Vagina (tissue), 2 donors: Measurements from ENCODE around the gene CST7. TPM values are rescaled to one million over a fixed set of nuclear protein-coding genes. Genes with fewer than 3 reads are reported as not detected.
"Not testable (repeated sequence)": the region's sequence is repeated elsewhere in the genome, so short reads cannot be mapped to it uniquely, and the experiment has no call there.

Experiments
- DNase-seq, 2 donors: peaks; one replicate each; pipeline ENCODE4 v3.0.0-alpha.2; 2017; ENCODE audit errors: extremely low spot score in 2 of 2
- H3K27ac ChIP-seq: fragments of 200-600 bp; sonication (generic); one replicate; pipeline ENCODE4 v1.5.1; 2019
- H3K27me3 ChIP-seq: fragments of 200-600 bp; sonication (generic); one replicate; pipeline ENCODE4 v1.5.1; 2019
- H3K36me3 ChIP-seq, 2 donors: fragments of 200-600 bp; sonication (generic); one replicate each; pipeline ENCODE4 v1.5.1; 2017 to 2019
- H3K4me1 ChIP-seq: fragments of 200-600 bp; sonication (generic); one replicate; pipeline ENCODE4 v1.5.1; 2019
- H3K4me3 ChIP-seq, 2 donors: fragments of 200-600 bp; sonication (generic); 1 replicate in 1 of 2; 2 replicates in 1 of 2; pipeline ENCODE4 v1.5.1; 2016 to 2019
- H3K9me3 ChIP-seq: fragments of 200-600 bp; sonication (generic); one replicate; pipeline ENCODE4 v1.5.1; 2019
- POLR2A ChIP-seq, 2 donors: fragments of 450-650 bp; IDR thresholded peaks; one replicate each; pipeline ENCODE4 v1.6.1; 2017; ENCODE audit warnings: antibody characterized with exemption in 2 of 2, mild to moderate bottlenecking in 2 of 2, moderate library complexity in 2 of 2
- POLR2AphosphoS5 ChIP-seq, 2 donors: sonication (generic); formaldehyde crosslinking; IDR thresholded peaks; one replicate each; pipeline ENCODE4 v1.9.0; 2017; ENCODE audit warnings: antibody characterized with exemption in 2 of 2, mild to moderate bottlenecking in 2 of 2, low read depth in 1 of 2; ENCODE audit not compliant: insufficient read depth in 1 of 2
- intact Hi-C: fragments of 100-400 bp; cut with DNase I; formaldehyde crosslinking; loops from one replicate; pipeline ENCODE4 v1.15.1; 2023
- total RNA-seq: library from RNA; depleted of rRNA; stranded (reverse); fragments of >200 nt; gene quantifications from one replicate; pipeline ENCODE4 v1.2.3, GENCODE V29; 2016
- TF ChIP-seq, protein P1 (sequence below), 3 experiments: fragments of 450-650 bp in 2 of 3; fragments of 200-600 bp in 1 of 3; sonication (generic) in 1 of 3; IDR thresholded peaks; one replicate each; pipeline ENCODE4 v1.5.1; 2017 to 2019; ENCODE audit warnings: antibody characterized with exemption in 3 of 3, mild to moderate bottlenecking in 2 of 3, moderate library complexity in 2 of 3

CST7 gene
- total RNA-seq, 1 donor from 2014 or later: 3.7 TPM

DNA sequence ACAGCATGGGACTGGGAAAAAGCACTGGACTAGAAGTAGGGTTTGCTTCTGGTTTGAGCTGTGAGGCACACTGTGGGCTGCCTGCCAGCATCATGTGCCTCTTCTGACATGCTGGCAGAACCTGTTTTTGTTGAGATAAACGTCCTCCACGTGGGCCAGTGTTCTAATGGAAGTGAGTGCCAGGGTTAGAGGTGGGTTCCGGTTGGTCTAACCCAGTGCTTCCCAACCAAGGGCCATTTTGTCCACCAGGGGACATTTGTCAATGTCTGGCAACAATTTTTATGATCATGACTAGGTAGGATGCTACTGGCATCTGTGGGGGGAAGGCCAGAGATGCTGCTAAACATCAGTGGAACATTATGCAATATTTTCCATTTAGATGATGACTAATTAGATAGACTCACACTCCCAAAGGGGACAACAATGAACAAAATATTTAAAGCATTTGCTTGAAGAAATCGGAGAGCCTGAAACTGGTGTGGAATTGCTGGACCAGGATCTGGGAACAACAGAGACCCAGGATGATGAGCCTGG, 51.3 kb downstream of the CST7 start:
- Histone ChIP-seq H3K27me3 (no peaks in the 10 kb centered on the region), H3K9me3 (no peaks in the 10 kb centered on the region), H3K36me3 (no peaks in the 10 kb centered on the region), H3K27ac (peak overlapping the region; percentile 23), H3K4me3 (no peak overlapping the region), H3K4me1 (peaks cover 25% of the 10 kb centered on the region)
- no peak for DNase-seq
- intact Hi-C loops: no loop called here
- TF ChIP-seq POLR2AphosphoS5 (IDR thresholded peaks at IDR 0.05; ENCODE audit: insufficient read depth in 1 of 2, low read depth in 1 of 2): peak; percentile 38 to 76
- TF ChIP-seq, protein P1, sequence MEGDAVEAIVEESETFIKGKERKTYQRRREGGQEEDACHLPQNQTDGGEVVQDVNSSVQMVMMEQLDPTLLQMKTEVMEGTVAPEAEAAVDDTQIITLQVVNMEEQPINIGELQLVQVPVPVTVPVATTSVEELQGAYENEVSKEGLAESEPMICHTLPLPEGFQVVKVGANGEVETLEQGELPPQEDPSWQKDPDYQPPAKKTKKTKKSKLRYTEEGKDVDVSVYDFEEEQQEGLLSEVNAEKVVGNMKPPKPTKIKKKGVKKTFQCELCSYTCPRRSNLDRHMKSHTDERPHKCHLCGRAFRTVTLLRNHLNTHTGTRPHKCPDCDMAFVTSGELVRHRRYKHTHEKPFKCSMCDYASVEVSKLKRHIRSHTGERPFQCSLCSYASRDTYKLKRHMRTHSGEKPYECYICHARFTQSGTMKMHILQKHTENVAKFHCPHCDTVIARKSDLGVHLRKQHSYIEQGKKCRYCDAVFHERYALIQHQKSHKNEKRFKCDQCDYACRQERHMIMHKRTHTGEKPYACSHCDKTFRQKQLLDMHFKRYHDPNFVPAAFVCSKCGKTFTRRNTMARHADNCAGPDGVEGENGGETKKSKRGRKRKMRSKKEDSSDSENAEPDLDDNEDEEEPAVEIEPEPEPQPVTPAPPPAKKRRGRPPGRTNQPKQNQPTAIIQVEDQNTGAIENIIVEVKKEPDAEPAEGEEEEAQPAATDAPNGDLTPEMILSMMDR (IDR thresholded peaks at IDR 0.05): no peak

DNA sequence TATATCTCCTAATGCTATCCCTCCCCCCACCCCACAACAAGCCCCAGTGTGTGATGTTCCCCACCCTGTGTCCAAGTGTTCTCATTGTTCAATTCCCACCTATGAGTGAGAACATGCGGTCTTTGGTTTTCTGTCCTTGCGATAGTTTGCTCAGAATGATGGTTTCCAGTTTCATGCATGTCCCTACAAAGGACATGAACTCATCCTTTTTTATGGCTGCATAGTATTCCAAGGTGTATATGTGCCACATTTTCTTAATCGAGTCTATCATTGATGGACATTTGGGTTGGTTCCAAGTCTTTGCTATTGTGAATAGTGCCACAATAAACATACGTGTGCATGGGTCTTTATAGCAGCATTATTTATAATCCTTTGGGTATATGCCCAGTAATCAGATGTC, 52.3 kb downstream of the CST7 start:
- H3K27ac ChIP-seq, H3K4me3 ChIP-seq, H3K9me3 ChIP-seq, H3K27me3 ChIP-seq, H3K36me3 ChIP-seq, DNase-seq, intact Hi-C loops: not testable (repeated sequence)
- peaks cover 24% of the 10 kb centered on the region for H3K4me1 ChIP-seq

DNA sequence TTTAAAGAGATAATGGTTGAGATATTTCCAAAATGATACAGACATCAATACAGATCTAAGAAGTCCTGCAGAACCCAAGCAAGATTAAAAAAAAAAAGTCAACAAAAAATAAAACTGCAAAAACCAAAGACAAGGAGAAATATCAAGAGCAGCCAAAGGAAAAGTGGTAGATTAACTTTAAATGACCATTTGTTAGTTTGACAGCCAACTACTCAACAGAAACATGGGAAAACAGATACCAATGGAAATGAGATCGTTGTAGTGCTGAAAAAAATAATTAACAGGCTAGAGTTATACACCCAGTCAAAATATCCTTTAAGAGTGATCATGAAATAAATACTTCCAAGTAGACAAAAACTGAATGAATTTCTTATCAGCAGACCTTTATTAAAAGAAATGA, 53.9 kb downstream of the CST7 start:
- H3K27ac ChIP-seq: no peak overlapping the region
- H3K36me3 ChIP-seq: peaks cover 0 to 15% of the 10 kb centered on the region in 2 donors
- H3K9me3 ChIP-seq: no peaks in the 10 kb centered on the region
- H3K27me3 ChIP-seq: no peaks in the 10 kb centered on the region
- no peak for DNase-seq
- TF ChIP-seq POLR2AphosphoS5 (IDR thresholded peaks at IDR 0.05; ENCODE audit: insufficient read depth in 1 of 2, low read depth in 1 of 2) (no peak), POLR2A (IDR thresholded peaks at IDR 0.05) (no peak)
- TF ChIP-seq, protein P1 (IDR thresholded peaks at IDR 0.05): no peak
- peaks cover 19% of the 10 kb centered on the region for H3K4me1 ChIP-seq
- H3K4me3 ChIP-seq: no peak overlapping the region
- intact Hi-C loops: no loop called here

DNA sequence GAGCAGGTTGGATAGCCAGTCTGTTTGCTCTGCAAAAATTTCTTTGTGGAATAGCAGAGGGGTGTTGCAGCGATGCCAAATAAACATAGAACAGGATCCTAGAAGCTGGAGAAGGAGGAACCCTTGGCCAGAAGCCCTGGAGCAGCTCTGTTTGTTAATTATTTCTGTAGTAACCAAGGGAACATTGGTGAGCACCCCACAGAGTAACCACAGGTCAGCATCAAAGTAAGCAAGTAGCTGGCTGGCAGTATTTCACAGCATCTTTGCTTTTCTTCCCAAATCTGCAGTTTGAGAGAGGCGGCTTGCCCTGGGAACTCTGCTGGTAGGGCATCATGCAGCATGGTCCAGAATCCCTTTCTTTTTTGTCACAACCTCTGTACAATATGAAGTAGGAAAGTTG, 56.2 kb downstream of the CST7 start:
- Histone ChIP-seq H3K4me1 (peaks cover 8% of the 10 kb centered on the region), H3K27me3 (no peaks in the 10 kb centered on the region), H3K4me3 (no peak overlapping the region), H3K9me3 (no peaks in the 10 kb centered on the region), H3K36me3 (peaks cover 0 to 35% of the 10 kb centered on the region in 2 donors), H3K27ac (no peak overlapping the region)
- intact Hi-C loops: no loop called here
- DNase-seq: no peak
- TF ChIP-seq POLR2AphosphoS5 (IDR thresholded peaks at IDR 0.05; ENCODE audit: insufficient read depth in 1 of 2, low read depth in 1 of 2) (no peak), POLR2A (IDR thresholded peaks at IDR 0.05) (no peak)
- TF ChIP-seq, protein P1 (IDR thresholded peaks at IDR 0.05): no peak

DNA sequence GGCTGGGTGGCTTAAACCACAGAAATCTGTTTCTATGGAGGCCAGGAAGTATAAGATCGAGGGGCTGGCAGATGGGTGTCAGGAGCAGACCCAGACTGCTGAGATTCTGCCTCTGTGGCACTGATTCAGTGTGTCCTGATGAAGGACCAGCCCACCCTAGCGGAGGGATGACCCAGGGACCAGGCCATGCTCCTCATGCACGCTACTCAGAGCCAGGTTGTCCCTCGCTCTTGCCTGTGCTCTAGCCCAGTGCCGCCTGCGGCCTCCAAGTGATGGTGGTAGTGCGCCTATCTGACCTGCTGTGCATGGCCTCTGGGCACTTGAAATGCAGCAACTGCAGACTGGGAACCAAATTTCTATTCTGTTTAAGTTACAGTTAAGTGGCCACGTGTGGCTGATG, 56.6 kb downstream of the CST7 start:
- Histone ChIP-seq H3K27ac (no peak overlapping the region), H3K4me1 (peaks cover 3% of the 10 kb centered on the region), H3K27me3 (no peaks in the 10 kb centered on the region), H3K4me3 (no peak overlapping the region), H3K36me3 (peaks cover 0 to 39% of the 10 kb centered on the region in 2 donors), H3K9me3 (no peaks in the 10 kb centered on the region)
- intact Hi-C loops: no loop called here
- TF ChIP-seq POLR2AphosphoS5 (IDR thresholded peaks at IDR 0.05; ENCODE audit: insufficient read depth in 1 of 2, low read depth in 1 of 2): no peak
- TF ChIP-seq, protein P1 (IDR thresholded peaks at IDR 0.05): no peak
- no peak for TF ChIP-seq POLR2A (IDR thresholded peaks at IDR 0.05)
- DNase-seq: no peak
